H7 (cell line): Measurements from ENCODE around the gene HRAS. TPM values are rescaled to one million over a fixed set of nuclear protein-coding genes. Genes with fewer than 3 reads are reported as not detected.
A peak's percentile ranks its signal among the peaks of the same experiment; 100 is the strongest.

Experiments
- DNase-seq: peaks from one replicate; pipeline ENCODE4 v3.0.0; 2012
- H3K27me3 ChIP-seq: 2 replicates; pipeline ENCODE4 v1.6.0; 2011; ENCODE audit warnings: mild to moderate bottlenecking, low read length; ENCODE audit not compliant: control insufficient read depth, insufficient read depth
- H3K36me3 ChIP-seq: replicated peaks from 2 replicates; pipeline ENCODE4 v1.5.1; 2011; ENCODE audit warnings: low read length; ENCODE audit not compliant: control insufficient read depth, insufficient read depth
- H3K4me3 ChIP-seq: 2 replicates; pipeline ENCODE4 v1.5.1; 2011; ENCODE audit warnings: low read depth, mild to moderate bottlenecking, control low read depth, low read length, moderate library complexity; ENCODE audit not compliant: insufficient read depth
- total RNA-seq: library from RNA; depleted of rRNA; stranded (reverse); fragments of >200 nt; shearing (Covaris generic); gene quantifications from 2 replicates; pipeline ENCODE4 v1.2.3, GENCODE V29; 2014

HRAS gene
- total RNA-seq, 1 experiment from 2014 or later, result 57.9 TPM

DNA sequence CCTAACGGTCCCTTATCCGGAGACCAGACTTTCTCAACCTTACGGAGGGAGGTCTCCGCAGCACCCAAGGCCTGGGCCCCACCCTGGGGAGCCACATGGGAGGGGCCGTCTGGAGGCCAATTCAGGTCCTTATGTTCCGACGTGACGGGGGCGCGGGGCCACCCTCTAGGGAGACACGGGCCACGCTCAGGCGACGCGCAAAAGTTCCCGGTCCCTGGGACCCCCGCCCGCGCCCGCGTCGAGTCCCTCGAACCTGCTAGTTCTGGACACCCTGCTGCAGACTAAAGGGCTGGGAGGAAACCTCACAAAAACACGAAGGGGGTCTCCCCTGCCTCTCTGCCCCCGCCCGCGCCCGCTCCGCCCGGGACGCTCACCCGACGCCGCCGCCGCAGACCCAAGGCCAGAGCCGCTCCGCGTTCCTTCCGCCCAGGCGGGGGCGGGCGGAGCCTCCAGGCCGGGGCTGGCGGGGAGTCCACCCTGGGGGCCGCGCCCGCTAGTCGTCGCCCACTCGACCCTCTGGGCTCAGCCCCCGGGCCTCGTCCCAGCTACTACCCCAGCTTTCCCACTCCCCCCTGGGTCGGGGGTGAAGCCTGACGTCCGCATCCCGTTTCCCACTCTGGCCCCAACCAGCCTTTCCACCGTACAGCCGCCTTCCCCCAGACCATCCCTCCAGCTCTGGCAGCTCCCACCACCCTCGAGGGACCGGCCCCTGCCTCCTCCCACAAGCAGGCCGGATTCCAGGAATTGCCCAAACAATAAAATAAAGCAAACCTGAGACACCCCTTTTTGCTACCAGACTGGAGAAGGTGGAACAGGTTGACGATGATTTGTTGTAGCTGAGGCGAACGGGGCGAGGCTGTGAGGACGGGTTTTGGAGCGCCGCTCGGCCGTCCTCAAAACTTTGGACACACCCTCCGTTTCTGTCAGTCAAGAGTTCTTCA, 31.1 kb downstream of the HRAS start:
- Histone ChIP-seq H3K4me3 (no peak overlapping the region; the same call in 1 of the 2 replicates), H3K36me3 (peaks cover 5% of the 10 kb centered on the region), H3K27me3 (no peaks in the 10 kb centered on the region)
- DNase-seq, result peak; percentile 73

DNA sequence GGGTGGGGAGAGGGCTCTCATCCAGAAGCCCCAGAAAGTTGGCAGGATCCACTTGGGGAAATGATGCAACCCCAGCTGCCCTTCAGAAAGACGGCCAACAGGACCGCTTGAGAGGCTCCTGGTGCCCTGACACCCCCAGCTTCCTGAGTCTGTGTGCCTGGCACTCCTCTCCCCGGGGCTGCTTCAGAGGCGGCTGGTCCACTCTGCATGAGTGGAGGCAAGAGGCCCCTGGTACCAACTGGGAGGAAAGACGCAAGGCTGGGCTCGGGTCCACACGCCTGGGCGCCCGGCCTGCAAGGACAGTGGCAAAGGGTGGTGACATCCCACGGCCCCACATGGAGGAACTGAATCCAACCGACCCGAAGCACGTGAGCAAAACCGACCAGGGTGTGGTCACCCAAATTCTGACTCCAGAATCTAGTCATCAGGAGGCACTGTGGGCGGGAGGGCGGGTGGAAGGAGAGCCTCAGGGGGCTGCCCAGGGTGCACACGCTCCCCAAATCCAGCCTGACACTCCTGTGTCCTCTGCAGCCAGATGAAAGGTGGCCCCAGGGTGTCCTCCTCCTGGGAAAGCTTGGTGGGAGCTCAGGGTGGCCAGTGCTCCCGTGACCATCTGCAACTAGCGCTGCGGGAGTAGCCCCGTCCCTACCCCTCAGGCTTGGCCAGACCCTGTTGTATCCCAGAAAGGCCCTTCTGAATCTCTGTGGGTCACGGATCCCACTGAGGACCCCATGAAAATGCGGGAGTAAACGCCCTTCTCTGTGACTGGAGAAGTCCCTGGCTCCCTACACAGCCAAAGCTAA, 32.0 kb downstream of the HRAS start:
- no peak for DNase-seq
- H3K27me3 ChIP-seq, result no peaks in the 10 kb centered on the region
- no peak overlapping the region for H3K4me3 ChIP-seq
- H3K36me3 ChIP-seq, result peaks cover 8% of the 10 kb centered on the region

DNA sequence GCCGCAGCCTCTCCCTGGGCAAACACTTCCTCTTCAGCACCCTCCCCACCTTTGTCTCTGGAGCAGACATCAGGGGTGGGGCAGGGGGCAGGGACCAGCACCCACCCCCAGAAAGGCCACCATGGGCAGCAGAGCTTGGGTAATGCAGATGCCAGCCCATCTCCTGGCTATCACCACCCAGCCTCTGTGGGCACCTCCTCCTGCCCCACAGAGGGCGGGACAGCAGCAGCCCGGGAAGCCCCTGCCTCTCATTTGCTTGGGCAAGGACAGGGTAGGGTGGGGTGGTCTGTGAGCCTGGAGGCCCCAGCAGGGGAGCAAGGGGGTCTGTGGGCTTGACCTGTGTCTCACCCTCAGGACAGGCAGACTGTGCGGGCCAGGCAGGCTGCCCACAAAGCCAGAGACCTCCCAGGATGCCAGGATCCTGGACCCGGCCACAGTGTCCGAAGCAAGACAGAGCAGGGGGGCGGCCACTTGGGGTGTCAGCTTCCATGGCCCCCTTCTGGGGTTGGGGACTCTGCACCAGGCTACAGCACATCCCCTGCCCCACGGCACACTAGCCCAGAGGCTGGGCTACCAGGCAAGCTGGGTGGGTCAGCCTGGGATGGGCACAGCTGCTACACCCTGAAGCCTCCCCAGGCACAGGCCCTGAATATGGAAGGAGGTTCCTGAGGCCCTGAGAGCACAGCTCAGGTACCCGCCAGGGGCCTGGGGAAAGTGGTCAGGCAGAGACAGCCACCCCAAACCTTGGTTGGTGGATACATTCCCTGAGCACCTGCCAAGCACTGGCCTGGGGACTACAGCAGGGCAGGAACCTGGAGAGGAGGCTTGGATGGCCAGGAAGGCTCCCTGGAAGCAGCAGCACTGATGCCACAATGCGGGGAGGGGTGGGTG, 32.8 kb downstream of the HRAS start:
- peaks cover 13% of the 10 kb centered on the region for H3K36me3 ChIP-seq
- no peak overlapping the region for H3K4me3 ChIP-seq
- no peaks in the 10 kb centered on the region for H3K27me3 ChIP-seq
- DNase-seq, result peak; percentile 58

DNA sequence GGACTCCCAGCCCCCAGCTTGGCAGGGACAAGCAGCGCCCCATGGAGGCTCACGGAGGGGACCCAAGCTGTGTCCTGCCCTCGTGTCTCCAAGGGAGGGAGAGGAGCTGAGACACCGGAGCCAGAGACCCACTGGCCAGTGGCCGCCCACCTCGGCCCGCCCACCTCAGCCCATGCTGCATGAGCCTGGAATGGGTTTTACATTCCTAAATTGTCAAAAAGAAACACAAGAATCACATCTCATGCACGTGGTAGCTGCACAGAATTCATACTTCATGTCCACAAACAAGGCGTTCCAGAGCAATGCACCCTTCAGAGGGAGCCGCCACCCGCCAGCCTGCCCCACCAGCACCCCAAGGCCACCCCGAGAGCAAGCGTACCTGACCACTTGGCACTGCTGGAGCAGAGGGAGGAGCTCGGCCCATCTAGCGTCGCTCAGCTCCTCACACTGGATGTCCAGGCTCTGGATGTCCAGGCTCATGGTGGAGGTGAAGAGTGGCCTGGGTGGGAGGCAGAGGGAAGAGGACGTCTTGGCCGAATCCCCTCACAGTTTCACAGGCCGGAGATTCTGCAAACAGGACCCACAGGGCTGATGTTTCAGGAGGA, 33.6 kb downstream of the HRAS start:
- Histone ChIP-seq H3K4me3 (no peak overlapping the region), H3K27me3 (no peaks in the 10 kb centered on the region), H3K36me3 (peaks cover 20% of the 10 kb centered on the region)
- DNase-seq, result peak; percentile 49

DNA sequence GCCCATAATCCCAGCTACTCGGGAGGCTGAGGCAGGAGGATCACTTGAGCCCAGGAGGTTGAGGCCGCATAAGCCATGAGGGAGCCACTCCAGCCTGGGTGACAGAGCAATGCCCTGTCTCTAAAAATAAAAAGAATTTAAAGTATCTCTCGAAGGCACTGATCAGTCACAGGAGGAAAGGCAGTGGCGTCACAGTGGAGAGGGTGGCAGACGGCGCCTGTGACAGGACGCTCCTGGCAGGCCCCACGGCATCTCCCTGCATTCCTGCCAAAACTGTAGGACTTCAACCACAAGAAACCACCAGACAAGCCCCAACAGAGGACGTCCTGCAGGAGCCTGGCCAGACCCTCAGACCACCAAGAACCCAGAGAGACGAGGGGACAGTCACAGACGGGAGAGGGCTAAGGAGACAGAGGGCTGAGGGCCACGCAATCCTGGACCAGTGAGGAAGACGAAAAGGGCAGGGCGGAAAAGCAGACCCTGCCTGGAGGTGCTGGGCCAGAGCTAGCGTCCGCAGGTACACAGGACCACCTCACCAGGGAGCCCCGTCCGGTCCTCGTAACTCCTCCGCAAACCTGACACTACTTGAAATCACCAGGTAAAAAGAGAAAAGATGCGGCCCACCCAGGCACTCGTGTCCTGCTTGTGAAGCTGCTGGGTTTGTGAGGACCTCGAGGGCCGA, 34.2 kb downstream of the HRAS start:
- no peaks in the 10 kb centered on the region for H3K27me3 ChIP-seq
- peaks cover 20% of the 10 kb centered on the region for H3K36me3 ChIP-seq
- peak; percentile 59 for DNase-seq
- no peak overlapping the region for H3K4me3 ChIP-seq

DNA sequence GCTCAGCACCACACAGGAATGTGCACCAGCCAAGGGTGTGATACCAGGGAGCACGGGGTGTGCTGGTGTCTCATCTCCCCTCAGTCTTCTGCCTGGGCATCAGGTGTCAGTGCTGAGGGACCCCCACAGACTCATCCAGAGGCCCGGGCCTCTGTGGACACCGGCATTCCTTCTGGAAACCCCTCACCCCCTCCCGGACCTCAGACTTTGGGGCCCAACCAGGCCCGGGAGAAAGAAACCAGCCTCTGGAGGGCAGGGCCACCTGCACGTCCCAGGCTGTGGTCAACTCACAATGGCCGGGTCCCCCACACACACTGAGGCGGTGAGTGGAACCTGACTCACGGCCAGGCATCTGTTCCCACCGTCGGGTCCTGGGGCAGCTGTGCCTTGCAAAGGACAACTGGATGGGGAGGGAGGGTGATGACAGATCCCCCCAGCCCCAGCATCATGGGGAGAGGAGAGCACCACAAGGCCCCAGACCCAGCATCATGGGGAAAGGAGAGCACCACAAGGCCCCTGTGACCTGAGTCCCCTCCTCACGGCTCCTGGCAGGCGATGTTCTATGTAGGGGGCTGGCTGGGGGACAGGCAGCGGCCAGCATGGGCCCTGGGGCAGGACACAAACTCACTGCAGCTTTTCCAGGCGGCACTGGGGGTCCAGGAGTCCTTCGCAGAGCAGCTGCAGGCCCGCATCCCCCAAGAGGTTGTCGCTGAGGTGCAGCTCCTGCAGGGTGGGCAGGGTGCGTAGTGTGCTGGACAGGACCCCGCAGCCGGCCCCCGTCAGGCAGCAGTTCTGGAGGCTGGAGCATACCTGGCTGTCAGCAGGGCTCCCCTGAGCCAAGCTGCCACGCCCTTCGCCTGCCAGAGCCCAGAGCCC, 35.9 kb downstream of the HRAS start:
- peak; percentile 58 for DNase-seq
- Histone ChIP-seq H3K27me3 (no peaks in the 10 kb centered on the region), H3K36me3 (peaks cover 21% of the 10 kb centered on the region)

DNA sequence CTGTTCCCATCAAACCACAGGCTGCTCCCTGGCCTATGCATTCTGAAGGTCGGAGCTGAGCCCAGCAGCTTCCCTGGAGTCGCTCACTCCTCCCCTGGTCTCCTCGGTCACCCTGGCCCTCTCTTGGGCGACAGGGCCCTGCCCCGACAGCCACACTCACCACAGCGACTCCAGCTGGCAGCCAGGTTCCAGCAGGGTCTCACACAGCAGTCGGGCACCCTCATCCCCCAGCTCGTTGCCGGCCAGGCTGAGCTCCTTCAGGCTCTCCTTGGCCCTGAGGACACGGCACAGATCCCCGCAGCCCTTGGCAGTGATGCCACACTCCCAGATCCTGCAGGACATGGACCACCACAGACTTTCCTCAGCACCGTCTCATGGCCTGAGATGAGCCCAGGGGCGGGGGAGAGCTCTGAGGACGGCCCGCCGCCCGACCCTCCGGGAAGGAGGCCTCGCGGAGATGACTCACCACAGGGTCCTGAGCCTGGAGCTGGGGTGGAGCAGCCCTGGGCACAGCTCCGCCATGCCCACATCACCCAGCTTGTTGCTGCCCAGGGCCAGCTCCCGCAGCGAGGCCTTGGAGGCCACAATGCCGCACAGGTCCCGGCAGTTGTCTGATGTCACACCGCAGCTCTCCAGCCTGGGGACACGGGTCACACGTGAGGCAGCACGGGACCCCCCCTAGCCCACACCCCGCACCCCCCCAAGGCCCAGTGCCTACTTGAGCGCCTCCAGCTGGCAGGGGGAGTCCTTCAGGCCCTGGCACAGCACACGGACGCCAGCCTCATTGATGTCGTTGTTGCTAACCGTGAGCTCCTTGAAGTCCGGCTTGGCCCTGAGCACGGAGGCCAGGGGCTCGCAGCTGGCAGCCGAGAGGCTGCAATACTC, 36.8 kb downstream of the HRAS start:
- H3K36me3 ChIP-seq, result peaks cover 21% of the 10 kb centered on the region
- no peaks in the 10 kb centered on the region for H3K27me3 ChIP-seq
- peak; percentile 54 for DNase-seq
- no peak overlapping the region for H3K4me3 ChIP-seq

More for the DNA sequence above, 35.9 kb downstream of the HRAS start:
- H3K4me3 ChIP-seq, result no peak overlapping the region

DNA sequence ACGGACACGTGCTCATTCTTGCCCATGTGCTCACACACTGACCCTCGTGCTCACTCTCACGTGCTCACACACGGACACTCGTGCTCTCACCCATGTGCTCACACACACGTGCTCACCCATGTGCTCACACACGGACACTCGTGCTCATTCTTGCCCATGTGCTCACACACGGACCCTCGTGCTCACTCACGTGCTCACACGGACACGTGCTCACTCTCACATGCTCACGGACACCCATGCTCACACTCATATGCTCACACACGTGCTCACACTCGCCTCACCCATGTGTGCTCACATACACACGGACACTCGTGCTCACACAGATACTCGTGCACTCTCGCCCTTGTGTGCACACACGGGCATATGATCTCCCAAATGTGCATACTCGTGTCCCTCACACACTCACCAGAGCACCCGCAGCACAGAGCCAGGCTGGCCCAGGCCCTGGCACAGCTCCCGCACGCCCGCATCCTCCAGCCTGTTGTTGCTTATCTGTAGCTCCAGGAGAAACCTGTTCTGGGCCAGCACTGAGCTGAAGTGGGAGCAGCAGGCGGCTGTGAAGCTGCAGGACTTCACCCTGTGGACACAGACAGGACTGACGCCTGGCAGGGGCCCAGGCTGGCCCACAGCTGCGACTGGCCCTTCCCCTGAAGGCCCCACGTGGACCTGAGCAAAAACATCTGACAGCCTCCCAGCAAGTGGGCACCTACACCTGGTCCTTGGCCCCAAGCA, 37.6 kb downstream of the HRAS start:
- peak; percentile 40 for DNase-seq
- H3K36me3 ChIP-seq, result peaks cover 21% of the 10 kb centered on the region
- no peak overlapping the region for H3K4me3 ChIP-seq
- no peaks in the 10 kb centered on the region for H3K27me3 ChIP-seq

DNA sequence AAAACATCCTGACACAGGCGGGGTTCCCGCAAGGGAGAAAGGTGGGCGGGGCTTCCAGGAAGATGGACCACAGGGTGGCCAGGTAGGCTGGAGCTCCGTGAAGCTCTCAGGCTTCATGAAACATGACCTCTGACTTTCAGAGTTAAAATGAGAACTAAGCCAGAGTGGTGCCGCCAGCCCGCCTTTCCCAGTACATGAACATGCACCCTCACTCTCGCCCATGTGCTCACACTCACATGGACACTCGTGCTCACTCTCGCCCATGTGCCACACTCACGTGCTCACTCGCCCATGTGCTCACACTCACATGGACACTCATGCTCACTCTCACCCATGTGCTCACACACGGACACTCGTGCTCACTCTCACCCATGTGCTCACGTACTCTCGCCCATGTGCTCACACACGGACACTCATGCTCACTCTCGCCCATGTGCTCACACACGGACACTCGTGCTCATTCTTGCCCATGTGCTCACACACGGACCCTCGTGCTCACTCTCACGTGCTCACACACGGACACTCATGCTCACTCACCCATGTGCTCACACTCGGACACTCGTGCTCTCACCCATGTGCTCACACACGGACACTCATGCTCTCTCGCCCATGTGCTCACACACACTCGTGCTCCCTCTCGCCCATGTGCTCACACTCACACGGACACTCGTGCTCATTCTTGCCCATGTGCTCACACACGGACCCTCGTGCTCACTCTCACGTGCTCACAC, 38.4 kb downstream of the HRAS start:
- Histone ChIP-seq H3K27me3 (no peaks in the 10 kb centered on the region), H3K4me3 (no peak overlapping the region), H3K36me3 (peaks cover 21% of the 10 kb centered on the region)
- DNase-seq, result peak; percentile 65

DNA sequence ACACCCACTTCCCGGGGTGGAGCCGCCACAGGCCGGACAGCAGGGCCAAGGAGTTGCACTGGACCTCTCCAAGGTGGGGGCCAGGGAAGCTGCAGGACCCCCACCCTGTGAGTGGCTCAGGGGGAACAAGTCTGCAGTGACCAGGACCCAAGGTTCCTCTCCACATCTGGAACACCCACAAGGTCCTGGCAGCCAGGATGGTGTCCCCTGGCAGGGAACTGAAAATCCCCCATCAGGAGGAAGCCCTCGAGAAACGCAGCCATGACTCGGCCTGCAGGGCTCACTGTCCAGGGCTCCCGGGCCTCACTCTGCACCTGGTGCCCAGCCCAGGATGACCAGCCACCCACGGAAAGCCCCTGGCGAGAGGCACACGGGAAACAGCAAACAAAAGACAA, 39.8 kb downstream of the HRAS start:
- Histone ChIP-seq H3K4me3 (no peak overlapping the region), H3K36me3 (peaks cover 22% of the 10 kb centered on the region), H3K27me3 (no peaks in the 10 kb centered on the region)
- DNase-seq, result peak; percentile 47
